Gastrocnemius medialis (tissue), 4 donors: ENCODE data around the gene DCBLD2. TPM values are rescaled to one million over a fixed set of nuclear protein-coding genes. Genes with fewer than 3 reads are reported as not detected.

ENCODE experiments used
- ATAC-seq, 2 donors: fragments of 150-250 bp; one replicate each; pipeline ENCODE4 v1.9.1; 2016
- DNase-seq, 2 donors: peaks; one replicate each; pipeline ENCODE4 v3.0.0-alpha.2; 2019
- H3K27ac ChIP-seq, 4 donors: fragments of 200-600 bp; sonication (generic); 1 replicate in 1 of 4; 2 replicates in 3 of 4; pipeline ENCODE4 v1.5.1; 2016 to 2018; ENCODE audit warnings: mild to moderate bottlenecking in 2 of 4, moderate library complexity in 1 of 4
- H3K27me3 ChIP-seq, 3 donors: fragments of 200-600 bp; sonication (generic) in 2 of 3; 1 replicate in 1 of 3; 2 replicates in 2 of 3; pipeline versions ENCODE4 v1.5.1 to v1.6.0; 2016 to 2019; ENCODE audit warnings: mild to moderate bottlenecking in 1 of 3, moderate library complexity in 1 of 3
- H3K36me3 ChIP-seq, 2 donors: fragments of 200-600 bp; sonication (generic) in 1 of 2; one replicate each; pipeline ENCODE4 v1.5.1; 2017 to 2018
- H3K4me1 ChIP-seq, 2 donors: fragments of 200-600 bp; sonication (generic) in 1 of 2; one replicate each; pipeline ENCODE4 v1.5.1; 2016 to 2017; ENCODE audit warnings: mild to moderate bottlenecking in 2 of 2
- H3K4me3 ChIP-seq, 4 donors: fragments of 200-600 bp; sonication (generic) in 3 of 4; 1 replicate in 1 of 4; 2 replicates in 3 of 4; pipeline ENCODE4 v1.5.1; 2016 to 2019; ENCODE audit warnings: mild to moderate bottlenecking in 2 of 4
- H3K9me3 ChIP-seq, 3 donors: fragments of 200-600 bp; sonication (generic) in 2 of 3; 1 replicate in 1 of 3; 2 replicates in 2 of 3; pipeline ENCODE4 v1.5.1; 2016 to 2019
- CTCF ChIP-seq, 5 experiments: fragments of 450-650 bp in 3 of 5; fragments of 200-600 bp in 2 of 5; sonication (generic) in 2 of 5; IDR thresholded peaks in 4 of 5; conservative IDR thresholded peaks in 1 of 5; 1 replicate in 4 of 5; 2 replicates in 1 of 5; pipeline ENCODE4 v1.5.1; 2016 to 2019; ENCODE audit warnings: antibody characterized with exemption in 5 of 5, mild to moderate bottlenecking in 3 of 5, moderate library complexity in 3 of 5
- POLR2A ChIP-seq, 2 donors: fragments of 450-650 bp; IDR thresholded peaks; one replicate each; pipeline ENCODE4 v1.6.1; 2017; ENCODE audit warnings: antibody characterized with exemption in 2 of 2, mild to moderate bottlenecking in 2 of 2, moderate library complexity in 2 of 2
- in situ Hi-C, 4 donors: fragments of 200-750 bp; cut with MboI; loops; one replicate each; pipeline versions ENCODE4 v1.15.0 to v1.8.0; 2017; ENCODE audit warnings: low sequenced_read_pairs in 4 of 4
- intact Hi-C: fragments of 100-400 bp; cut with DNase I; formaldehyde crosslinking; loops from one replicate; pipeline ENCODE4 v1.15.1; 2023; ENCODE audit warnings: low total_unique reads
- total RNA-seq, 4 donors: library from RNA; depleted of rRNA; stranded (reverse); fragments of >200 nt; gene quantifications; one replicate each; pipeline versions ENCODE4 v1.1.0 to v1.2.3, GENCODE V29; 2016

Gene DCBLD2
- total RNA-seq, 4 donors from 2014 or later: 5.6 to 9.0 (median 6.7) TPM

- no peak for DNase-seq
- intact Hi-C loops: no loop called here
- ATAC-seq: no peak
Measured at GRCh38 chr3:98823791-98824190, 77.7 kb downstream of the DCBLD2 start.

GRCh38 chr3:98821063-98821462 is 80.4 kb downstream of the DCBLD2 start:
- TF ChIP-seq CTCF (IDR thresholded peaks at IDR 0.05 in 4 of 5, conservative IDR thresholded peaks at IDR 0.05 in 1 of 5) (no peak), POLR2A (IDR thresholded peaks at IDR 0.05) (no peak)
- ATAC-seq (no peak), DNase-seq (no peak)
- Histone ChIP-seq H3K9me3 (no peaks in the 10 kb centered on the region), H3K4me1 (no peaks in the 10 kb centered on the region), H3K4me3 (no peak overlapping the region), H3K36me3 (no peaks in the 10 kb centered on the region), H3K27me3 (no peaks in the 10 kb centered on the region), H3K27ac (no peak overlapping the region)
- in situ Hi-C loops (loop anchor here in 2 of 4 donors (25.0 kb wide), 3 partner anchors 341 to 941 kb away; partner anchors contain the start of gene GABRR3 (in 1 of the 2)), intact Hi-C loops (no loop called here)

More at GRCh38 chr3:98823791-98824190, 77.7 kb downstream of the DCBLD2 start:
- Histone ChIP-seq H3K4me3 (no peak overlapping the region), H3K4me1 (no peaks in the 10 kb centered on the region), H3K36me3 (no peaks in the 10 kb centered on the region), H3K27me3 (no peaks in the 10 kb centered on the region), H3K9me3 (no peaks in the 10 kb centered on the region), H3K27ac (no peak overlapping the region)
- TF ChIP-seq CTCF (IDR thresholded peaks at IDR 0.05 in 4 of 5, conservative IDR thresholded peaks at IDR 0.05 in 1 of 5) (no peak), POLR2A (IDR thresholded peaks at IDR 0.05) (no peak)
- in situ Hi-C loops: loop anchor here in 2 of 4 donors (25.0 kb wide), 3 partner anchors 339 to 939 kb away; partner anchors contain the start of gene GABRR3 (in 1 of the 2)

GRCh38 chr3:98817547-98818041 is 83.9 kb downstream of the DCBLD2 start:
- Histone ChIP-seq H3K4me3 (no peak overlapping the region), H3K27me3 (no peaks in the 10 kb centered on the region), H3K4me1 (no peaks in the 10 kb centered on the region), H3K27ac (no peak overlapping the region), H3K36me3 (no peaks in the 10 kb centered on the region), H3K9me3 (no peaks in the 10 kb centered on the region)
- intact Hi-C loops: loop anchor here (1.0 to 5.0 kb wide), 2 partner anchors 85 to 177 kb away; partner anchors contain the start of gene DCBLD2
- TF ChIP-seq POLR2A (IDR thresholded peaks at IDR 0.05) (no peak), CTCF (IDR thresholded peaks at IDR 0.05 in 4 of 5, conservative IDR thresholded peaks at IDR 0.05 in 1 of 5) (peak; percentile 60 to 84 (median 75))
- ATAC-seq (peak; percentile 68 to 87), DNase-seq (no peak)
- in situ Hi-C loops: loop anchor here (5.0 to 25.0 kb wide), 6 partner anchors 175 to 945 kb away; partner anchors contain the start of gene GABRR3 (in 1 of the 4)

GRCh38 chr3:98814817-98815420 is 86.6 kb downstream of the DCBLD2 start:
- TF ChIP-seq CTCF (IDR thresholded peaks at IDR 0.05 in 4 of 5, conservative IDR thresholded peaks at IDR 0.05 in 1 of 5) (no peak), POLR2A (IDR thresholded peaks at IDR 0.05) (no peak)
- Histone ChIP-seq H3K27me3 (no peaks in the 10 kb centered on the region), H3K4me1 (no peaks in the 10 kb centered on the region), H3K36me3 (peaks cover 0 to 2% of the 10 kb centered on the region in 2 donors), H3K4me3 (no peak overlapping the region), H3K27ac (no peak overlapping the region), H3K9me3 (no peaks in the 10 kb centered on the region)
- intact Hi-C loops: loop anchor here (5.0 kb wide), 1 partner anchor 87 kb away; the partner anchor contains the start of gene DCBLD2
- DNase-seq (no peak), ATAC-seq (no peak)
- in situ Hi-C loops: loop anchor here (5.0 to 25.0 kb wide), 7 partner anchors 177 to 947 kb away; partner anchors contain the start of gene GABRR3 (in 1 of the 4)
